Kidney (tissue), 14 donors: Measurements from ENCODE around the gene COL17A1. TPM values are rescaled to one million over a fixed set of nuclear protein-coding genes. Genes with fewer than 3 reads are reported as not detected.

ENCODE experiments used
- DNase-seq, 5 donors: peaks; one replicate each; pipeline ENCODE4 v3.0.0-alpha.2; 2013 to 2020
- FAIRE-seq: peaks from 2 replicates; lab custom pipeline; 2012; peaks lifted over from hg19 to GRCh38; lab: Jason Lieb, UNC
- H3K27ac ChIP-seq, 2 donors: one replicate each; pipeline ENCODE4 v1.7.0; 2013; ENCODE audit warnings: low read depth in 2 of 2, low read length in 2 of 2, inconsistent platforms in 1 of 2
- H3K27me3 ChIP-seq: one replicate; pipeline ENCODE4 v1.7.1; 2013; ENCODE audit warnings: low read length, inconsistent platforms; ENCODE audit not compliant: control insufficient read depth, insufficient read depth
- H3K36me3 ChIP-seq, 3 donors: one replicate each; pipeline versions ENCODE4 v1.7.0 to v1.7.1; 2013; ENCODE audit warnings: low read length in 3 of 3, control low read depth in 1 of 3, inconsistent platforms in 1 of 3; ENCODE audit not compliant: insufficient read depth in 3 of 3, control insufficient read depth in 2 of 3
- H3K4me1 ChIP-seq, 3 donors: one replicate each; pipeline versions ENCODE4 v1.7.0 to v1.7.1; 2013; ENCODE audit warnings: low read length in 3 of 3, inconsistent platforms in 1 of 3, low read depth in 1 of 3; ENCODE audit not compliant: control insufficient read depth in 2 of 3, insufficient read depth in 2 of 3
- H3K4me3 ChIP-seq, 3 donors: one replicate each; pipeline versions ENCODE4 v1.7.0 to v1.8.1; 2013; ENCODE audit warnings: low read length in 3 of 3, control low read depth in 1 of 3, inconsistent platforms in 1 of 3
- H3K9ac ChIP-seq, 3 donors: one replicate each; pipeline versions ENCODE4 v1.7.0 to v1.7.1; 2013; ENCODE audit warnings: low read length in 3 of 3, control low read depth in 1 of 3, inconsistent platforms in 1 of 3
- H3K9me3 ChIP-seq, 3 donors: one replicate each; pipeline versions ENCODE4 v1.7.0 to v1.7.1; 2013; ENCODE audit warnings: low read length in 3 of 3, control low read depth in 1 of 3, inconsistent platforms in 1 of 3; ENCODE audit not compliant: control insufficient read depth in 2 of 3, insufficient read depth in 1 of 3
- intact Hi-C: fragments of 100-400 bp; cut with DNase I; formaldehyde crosslinking; loops from one replicate; pipeline ENCODE4 v1.11.1; 2022
- polyA plus RNA-seq: library from polyadenylated mRNA; stranded (reverse); fragments of 350-450 nt; fragmentation: Illumina TruSeq; extraction: RNeasy Lipid Tissue Mini Kit (QIAGEN cat#74804); gene quantifications from one replicate; pipeline ENCODE4 v1.2.3, GENCODE V29; 2014; ENCODE audit warnings: low read depth, low replicate concordance; ENCODE audit not compliant: insufficient read depth
- total RNA-seq: library from RNA; stranded (reverse); fragmentation: NEBNext Ultra II Directional; extraction: Animal tissue kit (Norgen Biotek cat#: 25700); gene quantifications from one replicate; pipeline ENCODE4 v1.2.1, GENCODE V29; 2021
- TF ChIP-seq, protein P1 (sequence below): IDR thresholded peaks from 3 replicates; pipeline ENCODE4 v1.5.1; 2012; ENCODE audit warnings: mild to moderate bottlenecking, moderate library complexity, borderline replicate concordance; ENCODE audit not compliant: insufficient read depth; ENCODE audit errors: extremely low read depth
- donor health status: control.
- donor health status: control.
- donor health status: control.
- donor health status: control.
- donor health status: control.
- donor health status: DM: yes; HTN: yes; CAD: no.
- donor health status: Normal renal cell carcinoma (clear cell type).

Gene COL17A1
- total and polyA plus RNA-seq, 2 donors from 2014 or later = 0.58 to 10.8 TPM

DNA sequence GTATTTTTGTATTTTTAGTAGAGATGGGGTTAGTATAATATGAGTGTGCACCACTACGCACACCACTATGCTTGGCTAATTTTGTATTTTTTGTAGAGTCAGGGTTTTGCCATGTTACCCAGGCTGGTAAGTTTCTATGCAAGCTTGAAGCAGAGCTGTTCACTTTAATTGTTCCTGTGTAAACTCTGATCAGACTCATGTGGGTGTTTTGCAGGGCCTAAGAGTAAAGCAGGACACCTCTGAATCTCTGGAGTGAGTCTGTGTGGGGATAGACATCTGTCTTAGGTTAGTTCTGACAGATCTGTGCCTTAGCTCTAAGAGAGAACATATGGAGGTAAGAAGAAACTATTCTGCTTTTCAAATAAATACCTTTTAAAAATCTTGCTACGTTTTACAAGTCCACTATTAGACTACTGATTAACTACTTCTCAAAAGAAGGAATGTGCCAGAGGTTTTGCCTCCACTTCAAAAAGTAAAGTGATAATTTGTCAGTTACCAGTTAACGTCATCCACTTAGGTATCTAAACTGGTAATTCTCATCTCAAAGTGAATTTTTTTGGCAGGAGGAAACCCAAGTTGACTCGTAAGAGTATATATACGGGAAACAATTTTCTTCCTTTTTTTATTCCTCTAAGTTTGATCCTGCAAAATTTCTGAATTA is 1.1 kb downstream of the COL17A1 start:
- Histone ChIP-seq H3K27me3 (no peaks in the 10 kb centered on the region), H3K4me1 (peaks cover 0 to 7% (median 0%) of the 10 kb centered on the region in 3 donors), H3K36me3 (no peaks in the 10 kb centered on the region), H3K27ac (no peak overlapping the region), H3K4me3 (no peak overlapping the region), H3K9ac (no peak overlapping the region), H3K9me3 (no peaks in the 10 kb centered on the region)
- TF ChIP-seq, protein P1, sequence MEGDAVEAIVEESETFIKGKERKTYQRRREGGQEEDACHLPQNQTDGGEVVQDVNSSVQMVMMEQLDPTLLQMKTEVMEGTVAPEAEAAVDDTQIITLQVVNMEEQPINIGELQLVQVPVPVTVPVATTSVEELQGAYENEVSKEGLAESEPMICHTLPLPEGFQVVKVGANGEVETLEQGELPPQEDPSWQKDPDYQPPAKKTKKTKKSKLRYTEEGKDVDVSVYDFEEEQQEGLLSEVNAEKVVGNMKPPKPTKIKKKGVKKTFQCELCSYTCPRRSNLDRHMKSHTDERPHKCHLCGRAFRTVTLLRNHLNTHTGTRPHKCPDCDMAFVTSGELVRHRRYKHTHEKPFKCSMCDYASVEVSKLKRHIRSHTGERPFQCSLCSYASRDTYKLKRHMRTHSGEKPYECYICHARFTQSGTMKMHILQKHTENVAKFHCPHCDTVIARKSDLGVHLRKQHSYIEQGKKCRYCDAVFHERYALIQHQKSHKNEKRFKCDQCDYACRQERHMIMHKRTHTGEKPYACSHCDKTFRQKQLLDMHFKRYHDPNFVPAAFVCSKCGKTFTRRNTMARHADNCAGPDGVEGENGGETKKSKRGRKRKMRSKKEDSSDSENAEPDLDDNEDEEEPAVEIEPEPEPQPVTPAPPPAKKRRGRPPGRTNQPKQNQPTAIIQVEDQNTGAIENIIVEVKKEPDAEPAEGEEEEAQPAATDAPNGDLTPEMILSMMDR = no peak
- intact Hi-C loops = no loop called here
- DNase-seq = no peak
- FAIRE-seq = peak; percentile 30

DNA sequence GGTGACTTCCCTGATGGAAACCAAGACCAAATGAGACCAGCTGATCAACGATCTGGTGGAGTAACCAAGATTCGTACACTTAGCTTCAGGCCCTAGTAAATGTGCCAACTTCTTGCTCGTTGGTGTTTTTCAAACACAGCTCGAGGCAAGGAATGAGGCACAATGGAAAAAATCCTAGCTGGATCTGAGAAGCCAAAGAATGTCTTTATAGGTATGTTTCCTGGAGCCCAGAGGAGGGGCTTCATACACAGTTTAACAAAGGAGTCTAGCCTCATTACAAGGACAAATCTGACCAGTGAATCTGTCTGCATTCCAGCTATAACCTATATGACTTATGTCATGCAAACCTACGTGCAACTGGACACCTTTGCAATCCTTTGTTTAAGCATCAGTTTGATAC is 3.7 kb downstream of the COL17A1 start:
- TF ChIP-seq, protein P1 = no peak
- H3K4me1 ChIP-seq = peaks cover 0 to 7% (median 0%) of the 10 kb centered on the region in 3 donors
- H3K9me3 ChIP-seq = no peaks in the 10 kb centered on the region
- no peak overlapping the region for H3K4me3 ChIP-seq
- intact Hi-C loops = no loop called here
- no peak overlapping the region for H3K9ac ChIP-seq
- DNase-seq (no peak), FAIRE-seq (no peak)
- H3K36me3 ChIP-seq = no peaks in the 10 kb centered on the region
- H3K27ac ChIP-seq = no peak overlapping the region
- H3K27me3 ChIP-seq = no peaks in the 10 kb centered on the region

GRCh38 chr10:104080762-104081161 is 4.9 kb downstream of the COL17A1 start:
- FAIRE-seq (no peak), DNase-seq (peak in 1 of 5 donors; percentile 29)
- no peak overlapping the region for H3K9ac ChIP-seq
- H3K36me3 ChIP-seq = no peaks in the 10 kb centered on the region
- H3K27ac ChIP-seq = no peak overlapping the region
- intact Hi-C loops = no loop called here
- no peaks in the 10 kb centered on the region for H3K9me3 ChIP-seq
- no peaks in the 10 kb centered on the region for H3K27me3 ChIP-seq
- H3K4me3 ChIP-seq = no peak overlapping the region
- TF ChIP-seq, protein P1 = peak; percentile 36
- peaks cover 0 to 10% (median 0%) of the 10 kb centered on the region in 3 donors for H3K4me1 ChIP-seq
